Renal pelvis (tissue), 12 donors: ENCODE data around the gene PIK3R4. TPM values are rescaled to one million over a fixed set of nuclear protein-coding genes. Genes with fewer than 3 reads are reported as not detected.

Source experiments
- DNase-seq: peaks from one replicate; pipeline ENCODE4 v3.0.0-alpha.2; 2013
- long read RNA-seq, 16 experiments: transcript quantifications; one replicate each; lab custom pipeline, GENCODE V29; 2026
- polyA plus RNA-seq, 3 donors: library from polyadenylated mRNA; unstranded; fragments of 120-200 nt; gene quantifications; one replicate each; pipeline ENCODE4 v1.2.1, GENCODE V29; 2013; ENCODE audit not compliant: insufficient read length in 3 of 3

The PIK3R4 gene
- polyA plus RNA-seq: 10 to 100 TPM; 41.5 to 46.8 (median 46.7) TPM
- long read RNA-seq, donor 1, partial matches to known transcripts: 8 of 8 reads
- long read RNA-seq, donor 1, other reads (novel, unspliced or antisense): 0 of 8 reads
- long read RNA-seq, donor 2, full-length matches to known transcripts: 1 of 9 reads
- long read RNA-seq, donor 2, partial matches to known transcripts: 8 of 9 reads
- long read RNA-seq, donor 2, other reads (novel, unspliced or antisense): 0 of 9 reads
- long read RNA-seq, donor 3, full-length matches to known transcripts: 1 of 1 reads
- long read RNA-seq, donor 3, partial matches to known transcripts: 0 of 1 reads
- long read RNA-seq, donor 3, other reads (novel, unspliced or antisense): 0 of 1 reads
- long read RNA-seq, donor 4, full-length matches to known transcripts: 2 of 18 reads
- long read RNA-seq, donor 4, partial matches to known transcripts: 16 of 18 reads
- long read RNA-seq, donor 4, other reads (novel, unspliced or antisense): 0 of 18 reads
- long read RNA-seq, donor 5, full-length matches to known transcripts: 1 of 1 reads
- long read RNA-seq, donor 5, partial matches to known transcripts: 0 of 1 reads
- long read RNA-seq, donor 5, other reads (novel, unspliced or antisense): 0 of 1 reads
- long read RNA-seq, donor 6, partial matches to known transcripts: 11 of 11 reads
- long read RNA-seq, donor 6, other reads (novel, unspliced or antisense): 0 of 11 reads
- long read RNA-seq, donor 7, full-length matches to known transcripts: 5 of 10 reads
- long read RNA-seq, donor 7, partial matches to known transcripts: 5 of 10 reads
- long read RNA-seq, donor 7, other reads (novel, unspliced or antisense): 0 of 10 reads
- long read RNA-seq, donor 8, full-length matches to known transcripts: 2 of 8 reads
- long read RNA-seq, donor 8, partial matches to known transcripts: 6 of 8 reads
- long read RNA-seq, donor 8, other reads (novel, unspliced or antisense): 0 of 8 reads
- long read RNA-seq, donor 9, partial matches to known transcripts: 18 of 19 reads
- long read RNA-seq, donor 9, other reads (novel, unspliced or antisense): 0 of 19 reads
- long read RNA-seq, donor 10, full-length matches to known transcripts: 2 of 21 reads
- long read RNA-seq, donor 10, partial matches to known transcripts: 19 of 21 reads
- long read RNA-seq, donor 10, other reads (novel, unspliced or antisense): 0 of 21 reads
- long read RNA-seq, donor 11, full-length matches to known transcripts: 1 of 55 reads
- long read RNA-seq, donor 11, partial matches to known transcripts: 54 of 55 reads
- long read RNA-seq, donor 11, other reads (novel, unspliced or antisense): 0 of 55 reads
- long read RNA-seq, donor 12, full-length matches to known transcripts: 1 of 27 reads
- long read RNA-seq, donor 12, partial matches to known transcripts: 26 of 27 reads
- long read RNA-seq, donor 12, other reads (novel, unspliced or antisense): 0 of 27 reads
- long read RNA-seq, donor 13, full-length matches to known transcripts: 2 of 2 reads
- long read RNA-seq, donor 13, partial matches to known transcripts: 0 of 2 reads
- long read RNA-seq, donor 13, other reads (novel, unspliced or antisense): 0 of 2 reads
- long read RNA-seq, donor 14: 0 reads
- long read RNA-seq, donor 15, full-length matches to known transcripts: 3 of 14 reads
- long read RNA-seq, donor 15, partial matches to known transcripts: 11 of 14 reads
- long read RNA-seq, donor 15, other reads (novel, unspliced or antisense): 0 of 14 reads
- long read RNA-seq, donor 16, partial matches to known transcripts: 11 of 12 reads
- long read RNA-seq, donor 16, other reads (novel, unspliced or antisense): 0 of 12 reads

DNA sequence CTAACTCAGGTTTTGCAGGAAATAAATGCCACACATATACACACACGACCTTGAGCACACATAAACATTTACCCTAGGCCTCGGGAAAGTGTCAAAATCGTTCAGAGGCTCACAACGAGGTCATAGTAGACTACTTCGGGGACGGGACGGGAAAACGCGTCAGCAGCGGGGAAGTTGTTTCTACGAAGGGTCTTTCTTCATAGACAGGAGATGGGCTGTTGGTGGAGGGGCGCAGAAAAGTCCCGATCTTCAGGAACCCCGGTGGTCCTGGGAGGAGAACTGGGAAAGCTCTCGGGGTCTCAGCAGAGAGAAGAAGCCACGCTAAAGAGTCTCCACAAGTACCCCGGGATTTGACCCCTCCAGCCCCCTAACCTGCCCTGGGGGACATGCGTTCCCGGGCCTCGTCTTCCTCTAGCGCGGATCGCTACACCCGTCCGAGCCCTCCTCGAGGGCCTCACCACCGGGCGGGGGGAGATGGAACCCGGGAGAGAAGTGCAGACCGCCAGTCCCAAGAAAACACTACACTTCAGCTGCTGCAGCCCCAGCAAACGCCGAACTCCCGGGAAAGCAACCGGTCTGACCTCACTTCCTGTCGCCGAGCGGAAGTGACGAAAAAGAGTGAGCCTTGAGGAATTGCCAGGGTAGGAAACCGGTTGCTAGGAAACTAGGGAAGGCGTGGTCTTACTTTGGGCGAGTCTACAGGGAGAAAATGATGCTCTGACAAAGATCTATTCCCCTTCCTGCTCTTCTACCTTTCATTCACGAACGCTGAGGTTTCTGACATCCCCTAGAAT is at the start of gene PIK3R4:
TSS of gene PIK3R4 (minus strand) at position 584 of the 794 bp plus-strand sequence. CDS start 1,611 bp downstream, outside the sequence.
- DNase-seq: peak; percentile 99

GRCh38 chr3:130795396-130795795 is 48.8 kb upstream of the PIK3R4 start:
- DNase-seq: no peak

DNA sequence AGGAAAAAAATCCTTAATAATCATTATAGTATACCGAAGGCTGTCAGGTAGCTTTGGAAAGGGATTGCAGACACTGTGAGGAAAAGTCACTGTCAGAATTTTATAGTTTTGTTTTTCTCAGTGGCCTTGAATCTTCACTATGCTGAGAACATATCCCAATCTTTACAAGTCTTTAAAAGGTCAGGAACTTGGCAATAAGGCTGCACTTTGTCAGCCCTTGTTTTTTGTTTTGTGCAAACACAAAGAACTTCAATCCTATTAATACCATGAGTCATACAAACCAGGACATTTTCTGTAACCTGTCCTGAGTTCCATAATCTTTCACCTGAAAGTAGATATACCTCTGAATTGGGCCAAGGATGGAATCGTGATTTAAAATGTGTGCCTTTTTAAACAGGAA is 45.6 kb upstream of the PIK3R4 start:
- DNase-seq: no peak

DNA sequence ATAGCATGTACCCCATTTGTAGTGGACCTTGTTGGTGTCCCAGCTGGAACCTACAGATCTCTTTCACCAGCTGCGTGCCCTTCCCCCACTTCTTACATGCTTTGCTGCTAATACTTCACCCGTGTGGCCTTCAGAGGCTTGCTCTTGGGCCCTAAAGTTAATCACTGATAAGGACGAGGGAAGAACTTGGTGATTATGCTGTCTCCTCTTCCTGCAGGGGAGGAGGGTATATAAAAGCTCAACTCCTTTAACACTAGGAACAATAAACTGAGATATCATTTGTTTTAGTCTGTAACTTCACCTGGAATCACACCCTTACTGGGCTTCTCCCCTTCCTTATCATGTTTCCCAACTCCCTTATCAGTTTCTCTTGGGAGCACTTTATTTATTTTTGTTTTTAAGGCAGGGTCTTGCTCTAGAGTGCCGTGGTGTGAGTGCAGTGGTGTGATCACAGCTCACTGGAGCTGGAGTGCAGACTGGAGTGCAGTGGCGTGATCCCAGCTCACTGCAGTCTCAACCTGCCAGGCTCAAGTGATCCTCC is 43.2 kb upstream of the PIK3R4 start:
- DNase-seq: no peak

DNA sequence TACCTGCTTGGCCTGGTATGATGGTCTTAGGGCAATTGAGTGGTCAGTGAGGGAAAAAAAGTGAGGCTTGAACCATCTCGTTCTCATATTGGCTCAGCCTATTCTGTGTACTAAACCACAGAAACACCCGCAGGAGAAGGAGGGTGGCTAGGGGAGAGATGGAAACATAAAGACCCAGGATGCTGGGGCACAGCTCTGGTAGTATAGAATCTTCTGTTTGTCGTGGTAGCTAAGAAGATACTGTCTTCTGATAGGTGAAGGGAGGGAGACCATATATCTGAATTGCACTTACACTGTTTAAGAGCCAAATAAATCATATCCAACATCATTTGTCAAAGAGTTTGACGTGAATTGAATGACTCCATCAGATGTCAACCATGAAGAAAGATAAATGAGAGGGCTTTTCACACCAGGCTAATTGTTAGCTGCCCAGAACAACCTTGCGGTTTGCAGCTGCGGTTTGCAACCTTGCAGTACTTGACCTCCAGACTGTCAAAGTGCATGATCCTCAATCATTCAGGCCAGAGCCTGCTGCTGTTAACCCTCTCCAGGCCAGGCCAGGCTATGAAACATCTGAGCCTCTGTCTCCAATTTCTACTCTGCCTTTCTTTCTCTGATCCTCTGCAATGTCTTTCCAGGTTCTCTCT is 40.9 kb upstream of the PIK3R4 start:
- DNase-seq: no peak

DNA sequence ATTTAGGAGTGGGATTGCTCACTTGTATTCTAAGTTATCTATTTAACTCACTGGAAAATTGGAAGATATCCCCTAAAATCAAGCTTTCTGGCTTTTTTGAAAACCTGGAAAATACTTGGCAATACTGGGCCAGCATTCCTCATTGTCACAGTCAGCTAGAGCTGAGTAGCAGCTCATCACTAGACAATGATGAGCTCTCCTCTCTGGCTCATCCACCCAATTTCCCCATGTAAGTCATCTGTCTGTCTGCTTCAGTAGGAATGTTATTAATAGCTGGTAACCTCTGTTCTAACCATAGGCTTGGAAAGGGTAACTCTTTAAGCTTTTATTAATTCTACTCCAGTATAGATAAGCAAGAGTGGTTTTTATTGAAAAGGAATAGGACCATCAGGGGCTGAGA is 39.7 kb upstream of the PIK3R4 start:
- DNase-seq: no peak

DNA sequence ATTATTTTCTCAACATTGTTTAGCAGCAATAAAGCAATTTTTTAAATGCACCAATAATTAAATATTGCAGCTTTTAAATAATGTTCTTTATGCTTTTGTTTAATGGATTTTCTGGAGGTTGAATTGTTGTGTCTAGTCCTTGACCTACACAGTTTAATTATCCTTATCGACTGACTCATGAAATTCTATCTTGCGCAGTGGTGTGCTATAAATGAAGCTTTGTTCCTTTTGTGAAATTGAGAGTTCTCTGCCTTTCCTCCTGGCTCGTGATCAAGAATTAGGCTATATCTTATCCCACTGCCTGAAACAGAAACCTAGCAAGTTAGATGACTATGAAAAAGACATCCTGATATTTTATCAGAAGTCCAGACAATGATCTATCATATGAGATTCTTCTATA is 37.0 kb upstream of the PIK3R4 start:
- peak; percentile 48 for DNase-seq

DNA sequence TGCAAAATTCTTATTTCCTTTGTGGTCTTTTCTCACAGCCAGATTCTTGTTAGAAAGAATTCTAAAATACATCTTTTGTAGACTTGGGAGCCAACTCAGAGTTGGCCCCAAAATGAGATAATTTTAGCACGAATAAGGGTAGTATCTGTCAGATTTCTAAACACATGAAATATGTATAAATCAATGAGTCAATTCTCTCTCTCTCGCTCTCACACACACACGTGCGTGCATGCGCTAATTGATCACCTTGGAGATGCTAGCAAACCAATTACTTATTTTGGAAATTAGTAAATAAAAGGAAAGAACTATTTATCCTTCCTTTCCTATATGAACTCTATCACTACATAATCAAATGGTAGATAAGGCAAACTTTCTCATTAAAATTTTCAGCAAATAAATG is 32.9 kb upstream of the PIK3R4 start:
- DNase-seq: no peak

DNA sequence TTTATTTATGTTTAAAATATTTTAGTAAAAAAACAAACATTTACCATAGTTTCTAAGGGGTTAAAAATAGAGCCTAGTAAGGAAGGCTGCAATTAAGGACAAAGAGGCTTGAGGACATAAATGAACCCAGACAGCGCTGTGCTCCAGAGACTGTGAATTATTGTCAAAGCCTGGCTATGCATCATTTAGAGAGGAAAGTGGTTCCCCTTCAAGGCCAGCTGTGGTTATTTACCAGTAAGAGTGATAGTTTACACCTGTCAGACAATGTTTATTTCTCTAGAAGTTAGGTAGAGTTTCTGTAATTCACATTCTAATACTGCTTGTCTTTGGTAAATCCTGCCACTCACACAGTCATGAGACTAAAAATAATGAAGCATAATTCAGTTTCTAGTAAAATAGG is 32.4 kb upstream of the PIK3R4 start:
- peak; percentile 62 for DNase-seq

DNA sequence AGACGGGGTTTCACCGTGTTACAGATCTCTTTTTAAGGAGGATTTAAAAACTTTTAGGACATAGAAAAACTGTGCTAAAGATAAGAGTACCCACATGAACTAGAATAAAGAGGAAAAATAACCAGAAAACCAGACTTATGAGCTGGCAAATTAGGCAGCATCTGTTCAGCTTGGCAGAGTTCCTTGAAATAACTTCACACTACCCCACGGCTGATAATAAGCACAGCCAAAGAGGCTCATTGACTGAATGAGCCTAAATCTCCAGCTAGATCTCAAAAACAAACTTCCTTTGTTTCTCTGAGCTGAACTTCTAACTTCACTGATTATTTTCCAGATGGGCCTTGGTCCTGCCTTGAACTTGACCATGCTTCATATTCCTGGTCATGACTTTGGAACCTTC is 26.7 kb upstream of the PIK3R4 start:
- DNase-seq: no peak

GRCh38 chr3:130772129-130772528 is 25.5 kb upstream of the PIK3R4 start:
- DNase-seq: no peak

DNA sequence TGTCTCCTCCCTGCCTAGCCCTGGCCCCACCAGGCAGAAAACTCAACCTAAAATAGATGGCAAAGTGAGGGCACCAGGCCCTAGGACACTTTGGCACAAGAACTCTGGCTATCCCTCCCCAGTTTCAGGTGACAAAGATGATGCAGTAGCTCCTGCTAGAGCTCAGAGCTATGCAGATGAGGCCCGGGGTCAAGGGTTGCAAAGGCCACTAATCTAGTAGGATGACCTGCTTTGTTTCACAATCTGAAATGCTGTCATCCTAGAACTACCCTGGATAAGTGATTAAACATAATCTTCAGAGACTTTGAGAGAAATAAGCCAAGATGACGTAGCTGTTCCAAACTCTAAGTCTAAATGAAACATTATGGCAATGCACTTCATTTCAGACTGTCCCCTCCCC is 24.0 kb upstream of the PIK3R4 start:
- no peak for DNase-seq

GRCh38 chr3:130761730-130762311 is 15.2 kb upstream of the PIK3R4 start:
- DNase-seq: no peak

DNA sequence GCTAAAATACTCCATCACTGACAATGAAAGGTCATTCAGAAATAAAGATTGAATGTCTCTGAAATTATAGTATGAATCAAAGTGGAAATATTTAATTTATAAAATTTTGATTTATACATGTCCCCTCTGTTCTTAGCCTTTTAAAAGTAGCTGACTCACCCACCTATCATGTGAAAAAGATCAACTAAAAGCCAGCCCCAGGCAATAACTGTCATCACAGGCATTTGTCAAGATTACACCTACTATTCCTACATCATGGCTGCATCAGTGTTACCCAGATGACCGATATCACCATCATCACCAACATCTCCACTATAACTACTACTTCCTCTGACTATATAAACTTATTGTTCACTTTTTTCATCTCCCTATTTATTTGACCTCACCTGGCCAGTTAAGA is 14.3 kb upstream of the PIK3R4 start:
- DNase-seq: no peak

DNA sequence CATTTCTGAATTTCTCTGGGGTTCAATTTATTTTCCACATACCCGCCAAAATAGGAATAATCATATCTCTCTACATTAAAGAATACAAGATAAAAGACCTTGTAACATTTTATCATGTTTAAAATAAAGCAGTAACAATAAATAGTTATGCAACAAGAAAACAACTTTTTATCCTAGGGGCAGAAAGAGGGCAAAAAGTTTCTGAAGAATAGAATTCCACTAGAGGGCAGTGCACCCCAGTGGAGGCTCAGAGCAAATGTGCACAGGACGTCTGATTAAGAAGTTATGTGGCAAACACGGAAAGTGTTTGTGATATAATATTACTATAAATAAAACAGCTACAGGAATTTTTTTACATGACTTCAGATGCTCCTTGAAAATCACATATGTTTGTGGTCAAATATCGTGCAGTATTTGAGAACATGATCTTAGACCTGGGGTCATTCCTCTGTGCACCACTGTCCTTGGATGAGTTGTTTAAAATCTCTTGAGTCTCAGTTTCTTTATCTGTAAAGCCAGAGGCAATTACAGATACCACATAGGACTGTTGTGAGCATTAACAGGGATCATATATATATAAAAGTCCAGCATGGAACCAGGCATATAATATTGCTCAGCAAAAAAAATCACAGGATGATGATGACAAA is 13.2 kb upstream of the PIK3R4 start:
- no peak for DNase-seq

GRCh38 chr3:130758624-130759369 is 12.2 kb upstream of the PIK3R4 start:
- no peak for DNase-seq

GRCh38 chr3:130757611-130758150 is 11.1 kb upstream of the PIK3R4 start:
- no peak for DNase-seq
